K562 (cell line): ENCODE measurements around the gene UROD. TPM values are rescaled to one million over a fixed set of nuclear protein-coding genes. Genes with fewer than 3 reads are reported as not detected.

Experiments
- CHAMP1 ChIP-seq: fragments of 450-650 bp; IDR thresholded peaks from 2 replicates; pipeline ENCODE4 v1.6.1; 2016; ENCODE audit warnings: mild to moderate bottlenecking
- GTF2E2 ChIP-seq: fragments of 200-800 bp; sonication (Bioruptor generic); IDR thresholded peaks from 2 replicates; pipeline ENCODE4 v1.6.1; 2016; ENCODE audit warnings: missing genetic modification characterization, missing compliant biosample characterization
- ILK ChIP-seq: fragments of 450-650 bp; IDR thresholded peaks from 2 replicates; pipeline ENCODE4 v1.6.1; 2016; ENCODE audit warnings: missing genetic modification characterization, low read depth, mild to moderate bottlenecking, missing compliant biosample characterization, moderate library complexity, borderline replicate concordance
- LARP7 ChIP-seq: fragments of 450-650 bp; IDR thresholded peaks from 2 replicates; pipeline ENCODE4 v1.6.1; 2016
- SMAD4 ChIP-seq: fragments of 250-450 bp; sonication (Bioruptor Pico); conservative IDR thresholded peaks from 2 replicates; pipeline ENCODE4 v1.8.0; 2021; ENCODE audit warnings: inconsistent platforms, mild to moderate bottlenecking, moderate library complexity
- TAF15 ChIP-seq: fragments of 200-400 bp; formaldehyde crosslinking; IDR thresholded peaks from 2 replicates; pipeline ENCODE4 v1.6.1; 2017; ENCODE audit warnings: mild to moderate bottlenecking, low read depth, low read length, moderate library complexity
- ZBTB1 ChIP-seq: sonication (generic); formaldehyde crosslinking; IDR thresholded peaks from 2 replicates; pipeline ENCODE4 v1.8.1; 2023; ENCODE audit warnings: missing genetic modification reagents, low read depth, mild to moderate bottlenecking, borderline replicate concordance
- polyA plus RNA-seq, 8 experiments: library from polyadenylated mRNA; depleted of rRNA in 4 of 8; stranded (reverse) in 5 of 8; unstranded in 3 of 8; fragments of >200 nt; fragmentation: Nextera tagmentation in 2 of 8; fragmentation: Illumina TruSeq in 1 of 8; extraction: Ambion mirVana in 2 of 8; extraction: Trizol in 1 of 8; gene quantifications; 2 replicates each; pipeline versions ENCODE4 v1.2.1 to v1.2.3, GENCODE V29; 2011 to 2014; ENCODE audit warnings: inconsistent platforms in 1 of 8, missing spikeins in 1 of 8
- total RNA-seq, 7 experiments: library from RNA; depleted of rRNA in 6 of 7; stranded (reverse); fragments of >200 nt in 6 of 7; fragmentation: Illumina TruSeq in 2 of 7; extraction: Trizol in 2 of 7; gene quantifications; 2 replicates each; pipeline versions ENCODE4 v1.2.1 to v1.2.3, GENCODE V29; 2011 to 2021; ENCODE audit warnings: low replicate concordance in 1 of 7
- TF ChIP-seq, protein P1 (sequence below), 2 experiments: fragments of 450-650 bp; IDR thresholded peaks; 2 replicates each; pipeline ENCODE4 v1.6.1; 2016
- TF ChIP-seq, protein P2 (sequence below): fragments of 450-650 bp; IDR thresholded peaks from 2 replicates; pipeline ENCODE4 v1.6.1; 2017; ENCODE audit warnings: antibody characterized with exemption

UROD gene
- total and polyA plus RNA-seq, 9 of the 15 experiments (the other 6 are each of a cell fraction or from before 2014, with no cell fraction given) = 533 to 2,933 (median 1,100) TPM

GRCh38 chr1:44988531-44989156, 23.4 kb upstream of the UROD start (continued):
- TF ChIP-seq SMAD4 (CRISPR knock-in tag) (no peak), GTF2E2 (tag) (no peak), TAF15 (no peak), CHAMP1 (no peak), LARP7 (no peak), ILK (tag) (no peak), ZBTB1 (CRISPR knock-in tag) (no peak)
- TF ChIP-seq, protein P1, sequence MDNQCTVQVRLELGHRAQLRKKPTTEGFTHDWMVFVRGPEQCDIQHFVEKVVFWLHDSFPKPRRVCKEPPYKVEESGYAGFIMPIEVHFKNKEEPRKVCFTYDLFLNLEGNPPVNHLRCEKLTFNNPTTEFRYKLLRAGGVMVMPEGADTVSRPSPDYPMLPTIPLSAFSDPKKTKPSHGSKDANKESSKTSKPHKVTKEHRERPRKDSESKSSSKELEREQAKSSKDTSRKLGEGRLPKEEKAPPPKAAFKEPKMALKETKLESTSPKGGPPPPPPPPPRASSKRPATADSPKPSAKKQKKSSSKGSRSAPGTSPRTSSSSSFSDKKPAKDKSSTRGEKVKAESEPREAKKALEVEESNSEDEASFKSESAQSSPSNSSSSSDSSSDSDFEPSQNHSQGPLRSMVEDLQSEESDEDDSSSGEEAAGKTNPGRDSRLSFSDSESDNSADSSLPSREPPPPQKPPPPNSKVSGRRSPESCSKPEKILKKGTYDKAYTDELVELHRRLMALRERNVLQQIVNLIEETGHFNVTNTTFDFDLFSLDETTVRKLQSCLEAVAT (IDR thresholded peaks at IDR 0.05) = peak in 1 of 2 experiments; percentile 58; a peak in 2 of 4 replicates
- TF ChIP-seq, protein P2, sequence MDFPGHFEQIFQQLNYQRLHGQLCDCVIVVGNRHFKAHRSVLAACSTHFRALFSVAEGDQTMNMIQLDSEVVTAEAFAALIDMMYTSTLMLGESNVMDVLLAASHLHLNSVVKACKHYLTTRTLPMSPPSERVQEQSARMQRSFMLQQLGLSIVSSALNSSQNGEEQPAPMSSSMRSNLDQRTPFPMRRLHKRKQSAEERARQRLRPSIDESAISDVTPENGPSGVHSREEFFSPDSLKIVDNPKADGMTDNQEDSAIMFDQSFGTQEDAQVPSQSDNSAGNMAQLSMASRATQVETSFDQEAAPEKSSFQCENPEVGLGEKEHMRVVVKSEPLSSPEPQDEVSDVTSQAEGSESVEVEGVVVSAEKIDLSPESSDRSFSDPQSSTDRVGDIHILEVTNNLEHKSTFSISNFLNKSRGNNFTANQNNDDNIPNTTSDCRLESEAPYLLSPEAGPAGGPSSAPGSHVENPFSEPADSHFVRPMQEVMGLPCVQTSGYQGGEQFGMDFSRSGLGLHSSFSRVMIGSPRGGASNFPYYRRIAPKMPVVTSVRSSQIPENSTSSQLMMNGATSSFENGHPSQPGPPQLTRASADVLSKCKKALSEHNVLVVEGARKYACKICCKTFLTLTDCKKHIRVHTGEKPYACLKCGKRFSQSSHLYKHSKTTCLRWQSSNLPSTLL = no peak
